Measurements from ENCODE around the gene FRMD5. TPM values are rescaled to one million over a fixed set of nuclear protein-coding genes. Genes with fewer than 3 reads are reported as not detected.
"Not testable (repeated sequence)": the region's sequence is repeated elsewhere in the genome, so short reads cannot be mapped to it uniquely, and the experiment has no call there.

The FRMD5 gene
- total RNA-seq, 6 experiments from 2014 or later: not detected

- 92% methylated on average over 1 of the region's 1 CpG for WGBS (ENCODE audit: insufficient coverage, low coverage, low lambda C conversion rate, missing lambda C conversion rate)
- Histone ChIP-seq H3K36me3 (no peaks in the 10 kb centered on the region), H3K27ac (no peak overlapping the region), H3K9me3 (no peaks in the 10 kb centered on the region), H3K27me3 (no peaks in the 10 kb centered on the region), H3K4me3 (no peak overlapping the region), H3K4me1 (no peaks in the 10 kb centered on the region)
- intact Hi-C loops (cut with DNase I): no loop called here
- no peak for TF ChIP-seq POLR2A (IDR thresholded peaks at IDR 0.05)
- TF ChIP-seq CTCF (IDR thresholded peaks at IDR 0.05): no peak
- DNase-seq (no peak), ATAC-seq (no peak)
These were observed 161.2 kb downstream of the FRMD5 start for GRCh38 chr15:44033894-44034293.

GRCh38 chr15:44032820-44033219, 162.3 kb downstream of the FRMD5 start:
- H3K36me3 ChIP-seq; H3K4me3 ChIP-seq; H3K4me1 ChIP-seq; H3K27ac ChIP-seq; DNase-seq; intact Hi-C loops (cut with DNase I); H3K9me3 ChIP-seq; ATAC-seq; H3K27me3 ChIP-seq: not testable (repeated sequence)

GRCh38 chr15:44029940-44030568, 165.0 kb downstream of the FRMD5 start:
- ATAC-seq: no peak
- Histone ChIP-seq H3K4me1 (no peaks in the 10 kb centered on the region), H3K9me3 (no peaks in the 10 kb centered on the region), H3K27me3 (no peaks in the 10 kb centered on the region), H3K36me3 (no peaks in the 10 kb centered on the region), H3K4me3 (no peak overlapping the region), H3K27ac (no peak overlapping the region)
- TF ChIP-seq CTCF (IDR thresholded peaks at IDR 0.05): no peak
- TF ChIP-seq POLR2A (IDR thresholded peaks at IDR 0.05): no peak
- WGBS (ENCODE audit: insufficient coverage, low coverage, low lambda C conversion rate, missing lambda C conversion rate): 64% methylated on average over 2 of the region's 2 CpGs
- DNase-seq: no peak
- intact Hi-C loops (cut with DNase I): no loop called here

GRCh38 chr15:44029003-44029402, 166.1 kb downstream of the FRMD5 start:
- H3K4me1 ChIP-seq: no peaks in the 10 kb centered on the region
- DNase-seq (no peak), ATAC-seq (no peak)
- 36% methylated on average over 2 of the region's 2 CpGs for WGBS (ENCODE audit: insufficient coverage, low coverage, low lambda C conversion rate, missing lambda C conversion rate)
- TF ChIP-seq POLR2A (IDR thresholded peaks at IDR 0.05) (no peak), CTCF (IDR thresholded peaks at IDR 0.05) (no peak)
- H3K4me3 ChIP-seq: no peak overlapping the region
- H3K9me3 ChIP-seq: no peaks in the 10 kb centered on the region
- H3K27me3 ChIP-seq: no peaks in the 10 kb centered on the region
- intact Hi-C loops (cut with DNase I): no loop called here
- no peak overlapping the region for H3K27ac ChIP-seq
- H3K36me3 ChIP-seq: no peaks in the 10 kb centered on the region

GRCh38 chr15:44028349-44028748, 166.7 kb downstream of the FRMD5 start:
- no peaks in the 10 kb centered on the region for H3K4me1 ChIP-seq
- H3K4me3 ChIP-seq: no peak overlapping the region
- no peaks in the 10 kb centered on the region for H3K9me3 ChIP-seq
- WGBS (ENCODE audit: insufficient coverage, low coverage, low lambda C conversion rate, missing lambda C conversion rate): 25% methylated on average over 1 of the region's 1 CpG
- no peaks in the 10 kb centered on the region for H3K36me3 ChIP-seq
- DNase-seq (no peak), ATAC-seq (no peak)
- intact Hi-C loops (cut with DNase I): no loop called here
- TF ChIP-seq POLR2A (IDR thresholded peaks at IDR 0.05) (no peak), CTCF (IDR thresholded peaks at IDR 0.05) (no peak)
- no peaks in the 10 kb centered on the region for H3K27me3 ChIP-seq
- H3K27ac ChIP-seq: no peak overlapping the region
